Left ventricle myocardium inferior (tissue), 1 donor: ENCODE data around the gene RAB34. TPM values are rescaled to one million over a fixed set of nuclear protein-coding genes. Genes with fewer than 3 reads are reported as not detected.

Source experiments
- DNase-seq: peaks from one replicate; pipeline ENCODE4 v3.0.0-alpha.2; 2020
- H3K27ac ChIP-seq: fragments of 200-600 bp; replicated peaks from 2 replicates; pipeline ENCODE4 v1.8.0; 2021
- H3K27me3 ChIP-seq: fragments of 200-600 bp; 2 replicates; pipeline ENCODE4 v1.8.0; 2021; ENCODE audit warnings: low read depth
- H3K36me3 ChIP-seq: fragments of 200-600 bp; 2 replicates; pipeline ENCODE4 v1.8.0; 2021
- H3K4me1 ChIP-seq: fragments of 200-600 bp; 2 replicates; pipeline ENCODE4 v1.8.0; 2021
- H3K4me3 ChIP-seq: fragments of 200-600 bp; 2 replicates; pipeline ENCODE4 v1.8.0; 2021; ENCODE audit warnings: mild to moderate bottlenecking, moderate library complexity
- H3K9me3 ChIP-seq: fragments of 200-600 bp; replicated peaks from 2 replicates; pipeline ENCODE4 v1.8.0; 2021
- CTCF ChIP-seq: fragments of 200-600 bp; IDR thresholded peaks from 2 replicates; pipeline ENCODE4 v1.8.0; 2021; ENCODE audit warnings: antibody characterized with exemption, mild to moderate bottlenecking, borderline replicate concordance
- intact Hi-C: fragments of 100-400 bp; cut with micrococcal nuclease; formaldehyde crosslinking; loops from one replicate; pipeline ENCODE4 v1.11.0; 2022
- total RNA-seq: library from RNA; stranded (reverse); fragmentation: NEBNext Ultra II Directional; extraction: Animal tissue kit (Norgen Biotek cat#: 25700); gene quantifications from one replicate; pipeline ENCODE4 v1.2.1, GENCODE V29; 2021
- donor health status: DM: no; HTN: yes; CAD: no; lungs with severe emphysema.

Gene RAB34
- total RNA-seq, 1 donor from 2014 or later = 13.1 TPM

GRCh38 chr17:28751600-28752366, 34.1 kb upstream of the RAB34 start:
- H3K36me3 ChIP-seq = peaks cover 13% of the 10 kb centered on the region
- intact Hi-C loops = no loop called here
- no peak for TF ChIP-seq CTCF
- H3K4me1 ChIP-seq = peaks cover 22% of the 10 kb centered on the region
- no peak overlapping the region for H3K27ac ChIP-seq
- no peaks in the 10 kb centered on the region for H3K9me3 ChIP-seq
- DNase-seq = no peak
- H3K27me3 ChIP-seq = no peaks in the 10 kb centered on the region
- no peak overlapping the region for H3K4me3 ChIP-seq

- Histone ChIP-seq H3K9me3 (no peaks in the 10 kb centered on the region), H3K36me3 (peaks cover 13% of the 10 kb centered on the region), H3K27ac (peak overlapping the region; percentile 4), H3K4me1 (peaks cover 36% of the 10 kb centered on the region), H3K27me3 (no peaks in the 10 kb centered on the region), H3K4me3 (no peak overlapping the region)
- DNase-seq = peak; percentile 92
- intact Hi-C loops = no loop called here
- peak; percentile 100 for TF ChIP-seq CTCF
These were observed 32.7 kb upstream of the RAB34 start for GRCh38 chr17:28750178-28751047.

GRCh38 chr17:28749516-28750177, 32.0 kb upstream of the RAB34 start:
- intact Hi-C loops = no loop called here
- peaks cover 43% of the 10 kb centered on the region for H3K4me1 ChIP-seq
- H3K27ac ChIP-seq = no peak overlapping the region
- no peak for DNase-seq
- H3K9me3 ChIP-seq = no peaks in the 10 kb centered on the region
- H3K27me3 ChIP-seq = no peaks in the 10 kb centered on the region
- no peak overlapping the region for H3K4me3 ChIP-seq
- peaks cover 13% of the 10 kb centered on the region for H3K36me3 ChIP-seq
- no peak for TF ChIP-seq CTCF

GRCh38 chr17:28748852-28749515, 31.3 kb upstream of the RAB34 start:
- no peaks in the 10 kb centered on the region for H3K9me3 ChIP-seq
- no peak for TF ChIP-seq CTCF
- H3K4me3 ChIP-seq = no peak overlapping the region
- H3K27ac ChIP-seq = no peak overlapping the region
- peaks cover 50% of the 10 kb centered on the region for H3K4me1 ChIP-seq
- DNase-seq = no peak
- H3K27me3 ChIP-seq = no peaks in the 10 kb centered on the region
- peaks cover 13% of the 10 kb centered on the region for H3K36me3 ChIP-seq
- intact Hi-C loops = no loop called here
